Gastrocnemius medialis (tissue), 4 donors: ENCODE results near the gene RPS25.

Experiments
- POLR2A ChIP-seq, 2 donors: fragments of 450-650 bp; IDR thresholded peaks; one replicate each; pipeline ENCODE4 v1.6.1; 2017; ENCODE audit warnings: antibody characterized with exemption in 2 of 2, mild to moderate bottlenecking in 2 of 2, moderate library complexity in 2 of 2
- TF ChIP-seq, protein P1 (sequence below), 5 experiments: fragments of 450-650 bp in 3 of 5; fragments of 200-600 bp in 2 of 5; sonication (generic) in 2 of 5; IDR thresholded peaks in 4 of 5; conservative IDR thresholded peaks in 1 of 5; 1 replicate in 4 of 5; 2 replicates in 1 of 5; pipeline ENCODE4 v1.5.1; 2016 to 2019; ENCODE audit warnings: antibody characterized with exemption in 5 of 5, mild to moderate bottlenecking in 3 of 5, moderate library complexity in 3 of 5

DNA sequence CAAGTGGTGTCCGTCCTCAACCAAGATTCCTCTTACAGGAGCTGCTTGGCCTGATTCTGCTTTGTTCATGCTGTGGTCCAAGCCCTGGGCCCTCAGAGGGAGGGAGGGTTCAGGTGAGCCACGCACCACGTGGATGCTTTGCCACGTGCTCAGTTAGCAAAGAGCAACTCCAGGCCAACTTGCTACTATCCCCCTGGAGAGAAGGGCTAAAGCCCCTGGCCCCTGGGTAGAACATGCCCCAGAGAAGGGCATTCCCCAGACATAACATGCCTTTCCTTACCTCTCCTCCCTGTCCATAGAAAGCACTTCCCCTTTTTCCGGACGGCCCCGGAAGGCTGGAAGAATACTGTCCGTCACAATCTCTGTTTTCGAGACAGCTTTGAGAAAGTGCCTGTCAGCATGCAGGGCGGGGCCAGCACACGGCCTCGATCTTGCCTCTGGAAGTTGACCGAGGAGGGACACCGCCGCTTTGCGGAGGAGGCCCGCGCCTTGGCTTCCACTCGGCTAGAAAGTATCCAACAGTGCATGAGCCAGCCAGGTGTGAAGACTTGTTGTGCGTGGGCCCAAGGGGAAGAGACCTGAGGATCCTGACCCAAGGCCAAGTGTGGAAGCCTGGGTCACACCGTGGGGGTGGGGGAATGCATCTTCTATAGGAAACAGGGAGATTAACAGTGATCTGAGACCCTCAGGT, 37.8 kb downstream of the RPS25 start:
- TF ChIP-seq, protein P1, sequence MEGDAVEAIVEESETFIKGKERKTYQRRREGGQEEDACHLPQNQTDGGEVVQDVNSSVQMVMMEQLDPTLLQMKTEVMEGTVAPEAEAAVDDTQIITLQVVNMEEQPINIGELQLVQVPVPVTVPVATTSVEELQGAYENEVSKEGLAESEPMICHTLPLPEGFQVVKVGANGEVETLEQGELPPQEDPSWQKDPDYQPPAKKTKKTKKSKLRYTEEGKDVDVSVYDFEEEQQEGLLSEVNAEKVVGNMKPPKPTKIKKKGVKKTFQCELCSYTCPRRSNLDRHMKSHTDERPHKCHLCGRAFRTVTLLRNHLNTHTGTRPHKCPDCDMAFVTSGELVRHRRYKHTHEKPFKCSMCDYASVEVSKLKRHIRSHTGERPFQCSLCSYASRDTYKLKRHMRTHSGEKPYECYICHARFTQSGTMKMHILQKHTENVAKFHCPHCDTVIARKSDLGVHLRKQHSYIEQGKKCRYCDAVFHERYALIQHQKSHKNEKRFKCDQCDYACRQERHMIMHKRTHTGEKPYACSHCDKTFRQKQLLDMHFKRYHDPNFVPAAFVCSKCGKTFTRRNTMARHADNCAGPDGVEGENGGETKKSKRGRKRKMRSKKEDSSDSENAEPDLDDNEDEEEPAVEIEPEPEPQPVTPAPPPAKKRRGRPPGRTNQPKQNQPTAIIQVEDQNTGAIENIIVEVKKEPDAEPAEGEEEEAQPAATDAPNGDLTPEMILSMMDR (IDR thresholded peaks at IDR 0.05 in 4 of 5, conservative IDR thresholded peaks at IDR 0.05 in 1 of 5): no peak
- no peak for TF ChIP-seq POLR2A (IDR thresholded peaks at IDR 0.05)
